Brain microvascular endothelial cell (primary cell): Measurements from ENCODE around the gene CCDC50.
A peak's percentile ranks its signal among the peaks of the same experiment; 100 is the strongest.

Experiments used
- DNase-seq: peaks from one replicate; pipeline ENCODE4 v3.0.0-alpha.2; 2020
- H3K27ac ChIP-seq: fragments of 250-450 bp; sonication (Bioruptor Pico); 2 replicates; pipeline ENCODE4 v1.5.1; 2020; ENCODE audit warnings: mild to moderate bottlenecking, moderate library complexity
- H3K27me3 ChIP-seq: fragments of 250-450 bp; sonication (Bioruptor Pico); replicated peaks from 2 replicates; pipeline ENCODE4 v1.5.1; 2020; ENCODE audit warnings: mild to moderate bottlenecking
- H3K36me3 ChIP-seq: fragments of 250-450 bp; sonication (Bioruptor Pico); replicated peaks from 2 replicates; pipeline ENCODE4 v1.5.1; 2020; ENCODE audit warnings: mild to moderate bottlenecking
- H3K4me3 ChIP-seq: 2 replicates; pipeline ENCODE4 v1.5.1; 2011; ENCODE audit warnings: low read depth, mild to moderate bottlenecking, control low read depth, low read length, moderate library complexity
- in situ Hi-C: cut with HindIII; loops from 2 replicates; pipeline ENCODE4 v1.10.0; 2017; ENCODE audit warnings: low sequenced_read_pairs, low pct_ligation_motif_present
- TF ChIP-seq, protein P1 (sequence below): IDR thresholded peaks from 2 replicates; pipeline ENCODE4 v1.5.1; 2011; ENCODE audit warnings: low read depth, mild to moderate bottlenecking, moderate library complexity, low read length, control low read depth, inconsistent platforms; ENCODE audit errors: missing control alignments

CCDC50 gene

DNA sequence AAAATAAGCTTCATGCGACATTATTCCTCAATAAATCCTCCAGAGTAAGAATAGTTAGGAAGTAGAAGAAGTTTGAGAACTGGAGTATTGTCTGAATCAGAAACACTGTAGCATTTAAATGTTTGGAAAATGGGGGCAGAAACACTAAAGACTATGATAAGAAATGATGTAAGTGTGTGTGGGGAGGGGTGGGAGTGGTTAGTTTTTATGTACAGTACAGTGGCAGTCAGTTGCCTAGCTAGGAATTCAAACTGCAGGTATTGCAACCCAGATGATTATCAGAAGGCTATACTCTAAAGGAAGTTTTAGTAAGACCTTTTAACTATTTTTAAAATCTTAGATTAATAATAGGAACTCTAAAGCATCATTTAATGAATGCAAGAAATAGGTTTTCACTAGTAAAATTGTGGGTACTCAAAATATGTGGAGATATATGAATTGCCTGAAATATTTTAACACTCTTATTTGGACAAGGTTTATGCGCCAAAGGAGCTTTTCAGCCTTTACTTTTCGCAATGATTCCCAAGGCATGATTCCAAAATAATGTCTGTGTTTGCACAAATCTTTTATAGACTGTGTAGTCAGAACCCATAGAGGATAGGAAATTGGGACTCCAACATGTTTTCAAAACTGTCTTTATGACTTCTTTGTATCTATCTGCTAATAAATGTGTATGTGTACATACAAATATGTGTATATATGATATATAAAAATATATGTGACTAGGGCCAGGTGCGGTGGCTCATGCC lies 8.0 kb upstream of the CCDC50 start:
- Histone ChIP-seq H3K4me3 (no peak overlapping the region), H3K27me3 (no peaks in the 10 kb centered on the region), H3K36me3 (no peaks in the 10 kb centered on the region), H3K27ac (no peak overlapping the region)
- TF ChIP-seq, protein P1, sequence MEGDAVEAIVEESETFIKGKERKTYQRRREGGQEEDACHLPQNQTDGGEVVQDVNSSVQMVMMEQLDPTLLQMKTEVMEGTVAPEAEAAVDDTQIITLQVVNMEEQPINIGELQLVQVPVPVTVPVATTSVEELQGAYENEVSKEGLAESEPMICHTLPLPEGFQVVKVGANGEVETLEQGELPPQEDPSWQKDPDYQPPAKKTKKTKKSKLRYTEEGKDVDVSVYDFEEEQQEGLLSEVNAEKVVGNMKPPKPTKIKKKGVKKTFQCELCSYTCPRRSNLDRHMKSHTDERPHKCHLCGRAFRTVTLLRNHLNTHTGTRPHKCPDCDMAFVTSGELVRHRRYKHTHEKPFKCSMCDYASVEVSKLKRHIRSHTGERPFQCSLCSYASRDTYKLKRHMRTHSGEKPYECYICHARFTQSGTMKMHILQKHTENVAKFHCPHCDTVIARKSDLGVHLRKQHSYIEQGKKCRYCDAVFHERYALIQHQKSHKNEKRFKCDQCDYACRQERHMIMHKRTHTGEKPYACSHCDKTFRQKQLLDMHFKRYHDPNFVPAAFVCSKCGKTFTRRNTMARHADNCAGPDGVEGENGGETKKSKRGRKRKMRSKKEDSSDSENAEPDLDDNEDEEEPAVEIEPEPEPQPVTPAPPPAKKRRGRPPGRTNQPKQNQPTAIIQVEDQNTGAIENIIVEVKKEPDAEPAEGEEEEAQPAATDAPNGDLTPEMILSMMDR: no peak
- in situ Hi-C loops: no loop called here
- DNase-seq: no peak

DNA sequence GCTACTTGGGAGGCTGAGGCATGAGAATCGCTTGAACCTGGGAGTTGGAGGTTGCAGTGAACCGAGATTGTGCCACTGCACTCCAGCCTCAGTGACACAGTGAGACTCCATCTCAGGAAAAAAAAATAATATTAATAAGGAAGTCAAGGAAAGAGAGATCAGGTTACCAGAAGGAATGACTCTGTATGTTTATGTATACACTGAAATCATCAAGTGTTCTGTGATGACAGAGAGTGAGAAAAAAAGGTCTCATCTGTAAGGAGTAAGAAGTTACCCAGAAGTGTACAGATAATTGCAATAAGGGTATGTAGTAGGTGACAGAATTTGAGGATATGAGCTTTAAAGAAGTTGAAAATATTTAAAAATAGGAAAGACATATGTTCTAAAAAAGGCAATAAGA lies 4.3 kb upstream of the CCDC50 start:
- TF ChIP-seq, protein P1: no peak
- Histone ChIP-seq H3K4me3 (no peak overlapping the region), H3K36me3 (no peaks in the 10 kb centered on the region), H3K27me3 (no peaks in the 10 kb centered on the region), H3K27ac (no peak overlapping the region)
- in situ Hi-C loops: no loop called here
- no peak for DNase-seq

DNA sequence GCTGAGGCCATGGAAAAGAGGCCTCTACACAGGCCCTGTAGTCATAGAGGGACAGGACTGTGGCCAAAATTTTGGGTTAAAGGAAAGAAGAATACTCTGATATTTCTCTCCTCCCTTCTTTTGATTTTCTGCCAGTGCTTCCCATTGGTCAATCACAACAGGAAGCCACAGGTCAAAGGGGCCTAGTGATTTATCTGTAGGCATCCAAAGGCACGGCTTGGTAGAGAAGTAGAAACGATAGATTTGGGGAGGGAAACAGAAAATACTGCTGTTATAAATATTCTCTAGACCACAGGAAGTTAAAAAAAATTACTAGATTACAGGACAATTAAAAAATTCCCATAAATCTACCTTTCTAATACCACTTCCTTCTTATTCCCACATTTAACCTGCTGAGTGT lies 1.7 kb upstream of the CCDC50 start:
- Histone ChIP-seq H3K27me3 (no peaks in the 10 kb centered on the region), H3K27ac (no peak overlapping the region)
- in situ Hi-C loops: no loop called here

DNA sequence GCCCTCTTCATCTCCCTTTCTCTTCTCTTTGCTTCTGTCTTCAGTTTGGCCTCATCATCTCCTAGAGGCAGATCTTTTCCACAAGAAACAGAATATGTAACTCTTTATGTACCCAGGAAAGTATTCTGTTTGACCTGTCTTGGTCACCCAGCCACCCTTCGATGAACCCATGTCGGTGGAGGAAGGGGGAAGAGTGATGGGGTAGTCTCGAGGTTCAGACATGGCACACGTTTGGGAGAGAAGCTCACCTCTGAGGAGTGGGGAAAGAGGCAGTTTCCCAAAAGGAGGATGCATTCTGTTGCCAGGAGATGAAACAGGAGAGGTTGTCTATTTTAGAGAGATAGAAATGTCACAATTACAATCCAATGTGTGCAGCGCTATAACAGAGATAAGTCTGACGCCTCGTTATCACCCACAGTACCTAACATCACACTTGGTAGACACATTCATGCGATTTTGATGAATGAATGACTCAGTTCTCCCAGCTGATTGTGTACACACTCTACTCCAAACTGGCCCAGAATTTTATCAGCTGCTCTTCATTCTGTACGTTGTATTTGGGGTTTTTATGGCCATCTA lies 722 bp upstream of the CCDC50 start:
- H3K27me3 ChIP-seq: no peaks in the 10 kb centered on the region
- TF ChIP-seq, protein P1: no peak
- no peak for DNase-seq
- H3K36me3 ChIP-seq: no peaks in the 10 kb centered on the region
- H3K4me3 ChIP-seq: peak overlapping the region; percentile 84
- in situ Hi-C loops: no loop called here
- peak overlapping the region; percentile 84 for H3K27ac ChIP-seq

More for the DNA sequence above, 1.7 kb upstream of the CCDC50 start:
- Histone ChIP-seq H3K36me3 (no peaks in the 10 kb centered on the region), H3K4me3 (no peak overlapping the region)
- DNase-seq: no peak
- TF ChIP-seq, protein P1: no peak

DNA sequence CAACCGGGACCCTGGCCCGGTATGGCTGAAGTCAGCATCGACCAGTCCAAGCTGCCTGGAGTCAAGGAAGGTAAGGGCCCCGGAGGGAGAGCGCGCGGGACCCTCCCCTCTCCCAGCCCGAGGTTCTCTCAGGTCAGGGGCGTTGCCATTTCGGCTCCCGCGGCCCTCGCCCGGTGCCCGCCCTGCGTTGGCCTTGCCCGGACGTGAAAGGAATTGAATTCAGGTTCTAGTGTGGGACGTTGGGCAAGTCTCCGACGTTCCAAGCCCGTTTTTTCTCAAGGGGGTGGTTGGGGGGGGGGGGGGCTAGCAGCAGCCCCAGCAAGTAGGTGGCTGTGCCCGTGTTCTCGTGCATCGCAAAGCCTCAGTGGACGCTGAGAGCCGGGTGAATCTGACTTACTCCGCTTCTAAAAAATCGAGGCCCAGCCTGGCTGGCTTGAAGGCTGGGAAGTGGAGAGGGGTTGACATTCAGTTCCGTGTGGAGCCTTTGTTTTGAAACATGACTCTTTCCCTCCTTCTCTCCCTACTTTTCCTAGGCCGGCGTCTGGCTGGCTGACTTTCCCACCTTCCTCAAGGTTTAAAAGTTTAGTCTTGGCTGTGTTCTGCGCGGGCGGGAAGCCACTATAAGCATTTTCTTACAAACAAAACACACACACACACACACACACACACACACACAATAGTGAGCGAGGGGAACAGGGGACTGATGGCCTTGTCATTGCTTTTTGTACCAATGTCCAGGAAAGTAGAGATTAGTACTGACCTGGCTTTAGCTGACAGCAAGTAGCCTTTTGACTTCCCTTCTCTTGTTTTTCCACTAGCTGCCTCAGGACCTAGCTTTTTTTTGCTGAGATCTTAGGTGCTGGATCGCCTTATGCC lies 698 bp downstream of the CCDC50 start, which contains the start of gene UTS2B:
Gene UTS2B (minus strand): TSS at position 873 of the 876 bp plus-strand sequence. CDS start 48,337 bp downstream, outside the sequence.
- H3K27me3 ChIP-seq: no peaks in the 10 kb centered on the region
- TF ChIP-seq, protein P1: no peak
- H3K27ac ChIP-seq: peak within 1 kb of the TSS; percentile 84
- no peaks in the 10 kb centered on the region for H3K36me3 ChIP-seq
- in situ Hi-C loops: no loop called here
- DNase-seq: no peak
- peak within 1 kb of the TSS; percentile 84 for H3K4me3 ChIP-seq
